Activated T-cell treated with anti-CD3 and anti-CD28 coated beads, Interleukin-2, amount 50 U/mL, for 72 hours (primary cell): Measurements from ENCODE around the gene GRIPAP1. TPM values are rescaled to one million over a fixed set of nuclear protein-coding genes. Genes with fewer than 3 reads are reported as not detected.

Experiments
- ATAC-seq, 2 donors: fragments of 150-1000 bp; cut with Tn5 transposase; replicated peaks in 1 of 2; 2 replicates each; pipeline ENCODE4 v1.10.0; 2021; ENCODE audit warnings: moderate library complexity in 2 of 2, mild to moderate bottlenecking in 1 of 2
- DNase-seq, 2 donors: peaks; one replicate each; pipeline ENCODE4 v3.0.0; 2021 to 2022; ENCODE audit warnings: mixed read lengths in 1 of 2
- H3K27ac Mint-ChIP-seq: one replicate; pipeline ENCODE4 v1.8.0; 2022; ENCODE audit warnings: mild to moderate bottlenecking, moderate library complexity, mixed read lengths
- H3K27me3 Mint-ChIP-seq: one replicate; pipeline ENCODE4 v1.8.0; 2022; ENCODE audit warnings: low read depth, mixed read lengths
- H3K36me3 Mint-ChIP-seq, 2 donors: one replicate each; pipeline ENCODE4 v1.8.0; 2022; ENCODE audit warnings: mixed read lengths in 2 of 2, mild to moderate bottlenecking in 1 of 2; ENCODE audit not compliant: insufficient read depth in 2 of 2
- H3K4me1 Mint-ChIP-seq: one replicate; pipeline ENCODE4 v1.8.0; 2022; ENCODE audit warnings: low read depth, mixed read lengths
- H3K4me3 Mint-ChIP-seq, 2 donors: one replicate each; pipeline ENCODE4 v1.8.0; 2022; ENCODE audit warnings: mild to moderate bottlenecking in 2 of 2, mixed read lengths in 2 of 2, moderate library complexity in 2 of 2
- H3K9me3 Mint-ChIP-seq, 2 donors: one replicate each; pipeline ENCODE4 v1.8.0; 2022; ENCODE audit warnings: mixed read lengths in 2 of 2
- total RNA-seq, 2 donors: library from RNA; stranded (reverse); gene quantifications; one replicate each; pipeline ENCODE4 v1.2.3, GENCODE V29; 2022

The GRIPAP1 gene
- total RNA-seq, 2 donors from 2014 or later, result 108 to 114 TPM

DNA sequence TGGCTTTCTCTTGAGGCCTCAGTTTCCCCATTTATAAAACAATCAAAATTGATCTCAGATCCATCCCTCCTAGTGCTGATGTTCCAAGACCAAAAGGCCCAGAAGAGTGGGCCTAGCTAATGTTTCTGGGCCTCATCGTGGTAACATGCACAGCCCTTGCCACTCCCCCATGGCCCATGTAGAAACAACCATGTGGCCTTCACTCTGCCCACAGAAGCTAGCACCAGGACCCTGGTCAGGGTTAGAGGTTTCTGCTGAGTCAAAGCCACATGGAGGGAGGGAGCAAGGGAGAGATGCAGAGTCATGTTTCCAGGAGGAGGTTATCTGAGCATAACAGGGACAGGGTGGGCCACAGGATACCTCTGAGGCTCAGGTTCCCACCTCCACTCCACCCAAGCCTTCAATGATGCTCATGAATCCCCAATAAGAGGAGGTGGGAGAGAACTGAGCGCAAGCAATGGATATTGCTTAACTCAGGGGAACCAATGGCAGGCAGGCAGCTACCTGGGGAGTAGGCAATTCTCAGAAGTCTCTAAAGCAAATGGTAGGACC is 61.6 kb downstream of the GRIPAP1 start:
- peak overlapping the region; percentile 77 to 86 for H3K4me3 Mint-ChIP-seq
- DNase-seq (peak; percentile 48 to 53), ATAC-seq (no peak)
- H3K27me3 Mint-ChIP-seq, result no peaks in the 10 kb centered on the region
- peaks cover 0 to 2% of the 10 kb centered on the region in 2 donors for H3K9me3 Mint-ChIP-seq
- H3K36me3 Mint-ChIP-seq, result peaks cover 28 to 32% of the 10 kb centered on the region in 2 donors
- H3K27ac Mint-ChIP-seq, result peak overlapping the region; percentile 94
- peaks cover 98% of the 10 kb centered on the region for H3K4me1 Mint-ChIP-seq

GRCh38 chrX:48939524-48940228 is 62.4 kb downstream of the GRIPAP1 start:
- no peaks in the 10 kb centered on the region for H3K27me3 Mint-ChIP-seq
- no peak for ATAC-seq
- peaks cover 36 to 38% of the 10 kb centered on the region in 2 donors for H3K36me3 Mint-ChIP-seq

DNA sequence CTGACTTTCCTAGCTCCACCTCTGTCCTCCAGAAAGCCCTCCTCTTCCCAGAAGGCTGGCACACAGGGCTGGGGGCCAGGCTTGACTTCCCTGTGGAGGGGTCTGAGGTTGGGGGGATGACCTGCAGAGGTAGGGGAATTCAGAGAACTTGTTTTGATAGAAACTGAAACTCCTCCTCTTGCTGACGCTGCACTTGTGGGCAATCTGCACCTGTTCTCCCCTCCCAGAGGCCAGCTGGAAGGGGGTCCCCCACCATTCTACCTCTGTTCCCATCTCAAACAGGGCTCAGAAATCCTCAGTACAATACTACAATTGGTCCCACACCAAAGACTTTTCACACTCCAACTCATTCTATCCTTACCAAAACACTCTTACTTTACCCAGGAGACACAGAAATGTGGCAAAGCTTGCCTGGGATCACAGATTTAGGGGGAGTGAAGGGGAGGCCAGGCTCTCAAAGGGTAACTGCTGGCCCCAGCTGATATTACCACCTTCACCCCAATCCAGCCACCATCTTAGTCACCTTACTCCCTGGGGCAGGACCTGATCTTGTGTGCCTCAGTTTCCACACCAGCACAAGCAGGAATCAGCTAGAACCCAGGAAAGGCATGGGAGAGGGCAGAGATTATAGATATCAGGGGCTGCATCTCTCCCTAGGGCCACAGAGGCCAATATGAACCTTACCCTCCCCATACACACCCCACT is 63.2 kb downstream of the GRIPAP1 start:
- Mint-ChIP-seq H3K27me3 (no peaks in the 10 kb centered on the region), H3K9me3 (peaks cover 2 to 3% of the 10 kb centered on the region in 2 donors), H3K4me1 (peaks cover 100% of the 10 kb centered on the region), H3K27ac (peak overlapping the region; percentile 94), H3K36me3 (peaks cover 42% of the 10 kb centered on the region in 2 donors), H3K4me3 (peak overlapping the region; percentile 77 to 86)
- DNase-seq, result peak; percentile 83 to 93
- ATAC-seq, result peak; percentile 51 to 55

More at GRCh38 chrX:48939524-48940228, 62.4 kb downstream of the GRIPAP1 start:
- peaks cover 100% of the 10 kb centered on the region for H3K4me1 Mint-ChIP-seq
- DNase-seq, result no peak
- H3K27ac Mint-ChIP-seq, result peak overlapping the region; percentile 94
- H3K9me3 Mint-ChIP-seq, result peaks cover 2 to 3% of the 10 kb centered on the region in 2 donors
- H3K4me3 Mint-ChIP-seq, result peak overlapping the region; percentile 77 to 86

DNA sequence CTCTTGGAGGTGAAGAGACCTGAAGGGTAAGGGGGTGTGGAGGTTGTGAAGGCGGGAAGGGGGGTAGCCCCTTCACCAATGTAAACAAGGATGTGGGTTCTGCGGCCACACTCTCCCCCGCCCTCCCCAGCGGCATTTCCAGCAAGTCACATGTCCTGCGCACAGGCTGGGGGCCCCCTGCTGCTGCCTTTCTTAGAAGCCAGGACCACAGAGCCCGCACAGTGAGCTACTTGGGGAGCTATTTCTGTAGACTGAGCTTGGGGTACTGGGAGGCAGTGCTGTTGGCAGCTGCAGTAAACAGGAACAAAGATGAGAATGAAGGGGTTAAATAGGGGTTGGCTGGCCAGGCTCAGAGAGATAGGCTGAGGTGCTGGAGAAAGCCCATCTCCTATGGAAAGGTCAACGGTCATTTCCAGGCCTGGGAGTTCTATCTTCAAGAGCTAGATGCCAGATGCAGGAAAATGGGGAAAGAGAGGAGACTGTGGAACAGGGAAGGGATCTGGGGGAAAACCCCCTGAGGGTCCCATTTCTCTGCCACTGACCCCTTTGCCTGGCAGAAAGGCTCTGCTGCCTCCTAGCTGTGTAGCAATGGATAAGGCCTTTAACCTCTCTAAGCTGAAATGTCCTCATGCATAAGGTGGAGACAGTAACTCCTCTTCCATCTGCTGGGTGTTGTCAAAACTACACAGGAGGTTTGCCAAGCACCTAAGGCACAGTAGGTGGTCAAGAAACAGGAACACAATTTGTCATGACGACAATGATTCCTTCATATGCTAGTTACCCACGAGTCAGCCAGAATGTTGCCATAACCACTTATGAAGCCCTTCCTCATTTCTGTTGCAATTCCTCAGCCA is 64.8 kb downstream of the GRIPAP1 start:
- H3K4me1 Mint-ChIP-seq, result peaks cover 90% of the 10 kb centered on the region
- H3K27me3 Mint-ChIP-seq, result no peaks in the 10 kb centered on the region
- H3K36me3 Mint-ChIP-seq, result peaks cover 45% of the 10 kb centered on the region in 2 donors
- ATAC-seq, result peak; percentile 67 to 77
- DNase-seq, result peak; percentile 91 to 97
- H3K4me3 Mint-ChIP-seq, result peak overlapping the region; percentile 77 to 86
- H3K9me3 Mint-ChIP-seq, result peaks cover 2 to 3% of the 10 kb centered on the region in 2 donors
- peak overlapping the region; percentile 94 for H3K27ac Mint-ChIP-seq

DNA sequence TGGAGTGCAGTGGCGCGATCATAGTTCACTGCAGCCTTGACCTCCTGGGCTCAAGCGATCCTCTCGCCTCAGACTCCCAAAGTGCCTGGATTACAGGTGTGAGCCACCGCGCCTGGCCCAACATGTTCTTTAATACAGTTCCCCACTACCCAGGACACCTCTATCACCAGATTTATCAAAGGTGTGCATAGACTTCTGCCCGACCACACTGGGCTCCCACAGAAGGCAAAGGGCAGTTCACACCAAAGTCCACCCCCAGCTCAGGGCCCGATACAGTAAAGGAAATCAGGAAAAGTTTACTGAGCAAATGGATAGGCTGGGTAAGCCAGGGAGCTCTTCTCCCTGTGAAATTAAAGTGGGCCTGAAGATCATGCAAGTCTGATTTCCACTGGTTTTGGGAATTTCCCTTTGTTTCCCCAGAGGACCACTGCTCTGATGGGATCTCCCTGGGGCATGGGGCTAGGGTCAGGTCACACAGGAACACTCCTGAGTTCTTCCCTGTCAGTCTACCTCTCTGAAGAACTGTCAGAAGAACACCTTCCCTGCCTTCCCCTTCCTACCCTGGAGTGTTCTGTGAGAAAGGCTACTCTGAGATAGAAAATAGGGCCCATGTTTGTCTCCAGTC is 65.5 kb downstream of the GRIPAP1 start:
- peak overlapping the region; percentile 77 to 86 for H3K4me3 Mint-ChIP-seq
- peaks cover 38 to 43% of the 10 kb centered on the region in 2 donors for H3K36me3 Mint-ChIP-seq
- no peaks in the 10 kb centered on the region for H3K27me3 Mint-ChIP-seq
- H3K4me1 Mint-ChIP-seq, result peaks cover 82% of the 10 kb centered on the region
- H3K9me3 Mint-ChIP-seq, result peaks cover 1 to 3% of the 10 kb centered on the region in 2 donors
- ATAC-seq (no peak), DNase-seq (no peak)
- peak overlapping the region; percentile 94 for H3K27ac Mint-ChIP-seq

- Mint-ChIP-seq H3K9me3 (peaks cover 0 to 3% of the 10 kb centered on the region in 2 donors), H3K4me1 (peaks cover 73% of the 10 kb centered on the region), H3K27me3 (no peaks in the 10 kb centered on the region), H3K4me3 (peak overlapping the region; percentile 77 to 87), H3K27ac (peak overlapping the region; percentile 99), H3K36me3 (peaks cover 31 to 49% of the 10 kb centered on the region in 2 donors)
- ATAC-seq (no peak), DNase-seq (no peak)
These were observed 66.8 kb downstream of the GRIPAP1 start for GRCh38 chrX:48935301-48935670.

DNA sequence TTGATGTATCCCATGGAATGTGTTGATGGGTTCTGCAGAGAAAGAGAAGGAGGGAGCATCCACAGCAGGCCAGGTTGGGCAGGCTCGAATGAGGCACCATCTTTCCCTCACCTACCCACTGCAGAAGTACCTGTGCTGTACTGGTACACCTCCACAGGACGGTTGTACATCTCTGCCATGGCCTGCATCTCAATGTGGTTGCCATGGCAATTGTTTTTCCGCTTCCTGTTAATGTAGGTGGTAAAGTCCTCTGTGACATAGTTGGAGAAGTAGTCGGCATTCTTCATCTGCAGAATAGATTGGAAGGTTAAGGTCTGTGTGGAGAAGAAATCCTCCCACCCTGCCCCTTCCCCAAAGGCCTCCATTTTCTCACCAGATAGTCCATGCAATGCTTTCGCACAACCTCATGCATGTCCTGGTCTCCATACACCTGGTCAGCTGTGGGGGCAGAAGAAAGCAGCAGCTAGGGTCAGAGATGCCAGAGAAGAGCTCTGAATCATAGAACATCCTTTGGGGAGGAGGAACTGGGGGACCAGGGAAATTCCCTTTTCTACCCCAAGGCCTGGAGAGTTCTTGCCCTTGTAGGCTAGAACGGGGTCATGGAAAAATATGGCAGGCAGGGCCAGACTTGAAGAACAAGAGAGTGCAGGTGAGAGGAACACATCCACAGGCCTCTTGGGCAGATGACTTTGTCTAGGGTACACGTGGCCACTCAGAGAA is 67.3 kb downstream of the GRIPAP1 start:
- Mint-ChIP-seq H3K36me3 (peaks cover 34 to 49% of the 10 kb centered on the region in 2 donors), H3K27me3 (no peaks in the 10 kb centered on the region), H3K27ac (peak overlapping the region; percentile 99), H3K9me3 (peaks cover 0 to 3% of the 10 kb centered on the region in 2 donors), H3K4me1 (peaks cover 72% of the 10 kb centered on the region), H3K4me3 (peak overlapping the region; percentile 77 to 87)
- ATAC-seq (no peak), DNase-seq (peak in 1 of 2 donors; percentile 37)

DNA sequence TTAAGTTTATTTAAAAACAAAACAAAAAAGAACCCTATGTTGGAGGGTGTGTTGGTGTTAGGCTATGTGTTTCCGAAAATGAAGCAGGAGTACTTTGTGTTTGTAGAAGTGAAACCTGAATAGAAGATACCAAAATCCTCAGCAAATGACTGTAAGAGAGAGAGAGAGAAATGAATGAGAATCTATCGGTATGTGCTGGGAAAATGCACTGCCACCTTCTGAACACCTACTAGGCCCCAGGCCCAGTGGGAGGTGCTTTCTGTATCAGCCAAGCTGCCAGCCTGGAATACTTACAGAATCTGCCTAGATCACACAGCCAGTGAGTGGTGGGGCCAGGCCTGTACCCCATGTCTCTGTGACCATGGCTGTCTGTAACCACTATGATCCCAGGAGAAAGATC is 68.3 kb downstream of the GRIPAP1 start:
- DNase-seq (peak in 1 of 2 donors; percentile 59), ATAC-seq (peak in 1 of 2 donors; percentile 29)
- Mint-ChIP-seq H3K4me3 (peak overlapping the region; percentile 77 to 87), H3K27me3 (no peaks in the 10 kb centered on the region), H3K36me3 (peaks cover 32 to 50% of the 10 kb centered on the region in 2 donors), H3K27ac (peak overlapping the region; percentile 99), H3K9me3 (peaks cover 0 to 3% of the 10 kb centered on the region in 2 donors), H3K4me1 (peaks cover 62% of the 10 kb centered on the region)

GRCh38 chrX:48927736-48928382 is 74.2 kb downstream of the GRIPAP1 start:
- no peak overlapping the region for H3K27ac Mint-ChIP-seq
- ATAC-seq (no peak), DNase-seq (no peak)
- peaks cover 49% of the 10 kb centered on the region for H3K4me1 Mint-ChIP-seq
- H3K36me3 Mint-ChIP-seq, result peaks cover 11 to 23% of the 10 kb centered on the region in 2 donors
- no peak overlapping the region for H3K4me3 Mint-ChIP-seq
- H3K9me3 Mint-ChIP-seq, result no peaks in the 10 kb centered on the region
- no peaks in the 10 kb centered on the region for H3K27me3 Mint-ChIP-seq

DNA sequence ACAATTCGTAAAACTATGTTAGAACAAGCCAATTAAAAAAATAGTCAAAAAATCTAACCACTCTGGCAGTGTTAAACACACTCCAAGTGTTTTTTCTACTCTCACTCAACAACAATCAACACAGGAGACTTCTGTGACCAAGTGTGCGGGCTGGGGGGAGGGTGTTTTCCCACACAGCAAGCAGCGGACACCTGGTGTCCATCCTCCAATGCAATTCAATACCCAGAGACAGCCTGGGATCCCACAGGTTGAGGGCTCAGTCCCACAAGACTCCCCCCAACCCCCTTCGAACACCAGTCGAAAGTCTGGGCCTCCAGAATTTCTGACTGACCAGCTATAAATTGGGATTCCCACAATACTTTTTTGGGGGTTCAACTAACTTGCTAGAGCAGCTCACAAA is 74.9 kb downstream of the GRIPAP1 start:
- Mint-ChIP-seq H3K27ac (no peak overlapping the region), H3K4me3 (no peak overlapping the region), H3K9me3 (no peaks in the 10 kb centered on the region), H3K4me1 (peaks cover 49% of the 10 kb centered on the region), H3K27me3 (no peaks in the 10 kb centered on the region), H3K36me3 (peaks cover 10 to 21% of the 10 kb centered on the region in 2 donors)
- ATAC-seq (no peak), DNase-seq (no peak)

- ATAC-seq (peak; percentile 2 to 5), DNase-seq (no peak)
- H3K27me3 Mint-ChIP-seq, result no peaks in the 10 kb centered on the region
- peak overlapping the region; percentile 44 for H3K27ac Mint-ChIP-seq
- peaks cover 68% of the 10 kb centered on the region for H3K4me1 Mint-ChIP-seq
- H3K36me3 Mint-ChIP-seq, result peaks cover 17 to 22% of the 10 kb centered on the region in 2 donors
- H3K9me3 Mint-ChIP-seq, result no peaks in the 10 kb centered on the region
- H3K4me3 Mint-ChIP-seq, result peak overlapping the region in 1 of 2 donors; percentile 24
These were observed 77.8 kb downstream of the GRIPAP1 start for GRCh38 chrX:48924270-48924669.
